ENCODE data around the gene MUC5B. TPM values are rescaled to one million over a fixed set of nuclear protein-coding genes. Genes with fewer than 3 reads are reported as not detected.
"Not testable (repeated sequence)": the region's sequence is repeated elsewhere in the genome, so short reads cannot be mapped to it uniquely, and the experiment has no call there.

MUC5B gene
- total and polyA plus RNA-seq, 8 donors, result 0.06 to 33.4 (median 0.27) TPM

DNA sequence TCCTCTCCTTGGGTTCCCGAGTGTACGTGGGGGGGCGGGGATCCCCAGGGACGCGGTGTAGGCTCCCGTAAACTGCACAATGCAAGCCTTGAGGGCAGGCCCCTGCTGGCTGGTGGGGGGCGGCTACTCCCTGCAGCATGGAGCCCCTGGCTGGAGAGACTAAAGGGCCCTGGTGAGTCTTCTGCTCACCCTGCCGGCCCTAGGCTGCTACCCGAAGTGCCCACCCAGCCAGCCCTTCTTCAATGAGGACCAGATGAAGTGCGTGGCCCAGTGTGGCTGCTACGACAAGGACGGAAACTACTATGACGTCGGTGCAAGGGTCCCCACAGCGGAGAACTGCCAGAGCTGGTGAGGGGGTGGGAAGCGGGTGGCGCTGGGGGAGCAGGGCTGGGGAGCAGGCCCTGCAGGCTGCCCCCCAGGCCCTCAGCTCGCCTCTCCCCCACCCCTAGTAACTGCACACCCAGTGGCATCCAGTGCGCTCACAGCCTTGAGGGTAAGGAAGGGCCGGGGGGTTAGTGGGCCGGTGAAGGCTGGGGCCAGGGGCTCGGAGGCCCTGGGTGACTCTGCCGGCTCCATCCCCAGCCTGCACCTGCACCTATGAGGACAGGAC lies 16.8 kb downstream of the MUC5B start:
- H3K36me3 ChIP-seq, result no peaks in the 10 kb centered on the region
- ATAC-seq (no peak), DNase-seq (no peak)
- H3K4me3 ChIP-seq, result no peak overlapping the region
- no peaks in the 10 kb centered on the region for H3K27me3 ChIP-seq
- intact Hi-C loops (cut with DNase I), result no loop called here
- H3K4me1 ChIP-seq, result no peaks in the 10 kb centered on the region
- H3K9me3 ChIP-seq, result peaks cover 0 to 11% of the 10 kb centered on the region in 2 donors
- H3K27ac ChIP-seq, result no peak overlapping the region
- TF ChIP-seq, protein P1, sequence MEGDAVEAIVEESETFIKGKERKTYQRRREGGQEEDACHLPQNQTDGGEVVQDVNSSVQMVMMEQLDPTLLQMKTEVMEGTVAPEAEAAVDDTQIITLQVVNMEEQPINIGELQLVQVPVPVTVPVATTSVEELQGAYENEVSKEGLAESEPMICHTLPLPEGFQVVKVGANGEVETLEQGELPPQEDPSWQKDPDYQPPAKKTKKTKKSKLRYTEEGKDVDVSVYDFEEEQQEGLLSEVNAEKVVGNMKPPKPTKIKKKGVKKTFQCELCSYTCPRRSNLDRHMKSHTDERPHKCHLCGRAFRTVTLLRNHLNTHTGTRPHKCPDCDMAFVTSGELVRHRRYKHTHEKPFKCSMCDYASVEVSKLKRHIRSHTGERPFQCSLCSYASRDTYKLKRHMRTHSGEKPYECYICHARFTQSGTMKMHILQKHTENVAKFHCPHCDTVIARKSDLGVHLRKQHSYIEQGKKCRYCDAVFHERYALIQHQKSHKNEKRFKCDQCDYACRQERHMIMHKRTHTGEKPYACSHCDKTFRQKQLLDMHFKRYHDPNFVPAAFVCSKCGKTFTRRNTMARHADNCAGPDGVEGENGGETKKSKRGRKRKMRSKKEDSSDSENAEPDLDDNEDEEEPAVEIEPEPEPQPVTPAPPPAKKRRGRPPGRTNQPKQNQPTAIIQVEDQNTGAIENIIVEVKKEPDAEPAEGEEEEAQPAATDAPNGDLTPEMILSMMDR (IDR thresholded peaks at IDR 0.05), result no peak

DNA sequence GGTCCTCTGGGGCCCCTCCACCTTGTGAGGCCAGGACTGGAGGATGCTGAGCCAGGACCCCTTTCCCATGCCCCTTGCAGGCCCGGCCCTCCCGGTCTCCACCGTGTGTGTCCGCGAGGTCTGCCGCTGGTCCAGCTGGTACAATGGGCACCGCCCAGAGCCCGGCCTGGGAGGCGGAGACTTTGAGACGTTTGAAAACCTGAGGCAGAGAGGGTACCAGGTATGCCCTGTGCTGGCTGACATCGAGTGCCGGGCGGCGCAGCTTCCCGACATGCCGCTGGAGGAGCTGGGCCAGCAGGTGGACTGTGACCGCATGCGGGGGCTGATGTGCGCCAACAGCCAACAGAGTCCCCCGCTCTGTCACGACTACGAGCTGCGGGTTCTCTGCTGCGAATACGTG lies 17.9 kb downstream of the MUC5B start:
- no peak for DNase-seq

DNA sequence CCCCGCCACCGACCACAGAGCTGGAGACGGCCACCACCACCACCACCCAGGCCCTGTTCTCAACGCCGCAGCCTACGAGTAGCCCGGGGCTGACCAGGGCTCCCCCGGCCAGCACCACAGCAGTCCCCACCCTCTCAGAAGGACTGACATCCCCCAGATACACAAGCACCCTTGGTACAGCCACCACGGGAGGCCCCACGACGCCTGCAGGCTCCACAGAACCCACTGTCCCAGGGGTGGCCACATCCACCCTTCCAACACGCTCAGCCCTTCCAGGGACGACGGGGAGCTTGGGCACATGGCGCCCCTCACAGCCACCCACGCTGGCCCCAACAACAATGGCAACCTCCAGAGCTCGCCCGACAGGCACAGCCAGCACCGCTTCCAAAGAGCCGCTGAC lies 18.8 kb downstream of the MUC5B start:
- Histone ChIP-seq H3K4me1 (no peaks in the 10 kb centered on the region), H3K36me3 (no peaks in the 10 kb centered on the region), H3K27ac (no peak overlapping the region), H3K4me3 (no peak overlapping the region), H3K27me3 (no peaks in the 10 kb centered on the region), H3K9me3 (peaks cover 0 to 11% of the 10 kb centered on the region in 2 donors)
- TF ChIP-seq, protein P1 (IDR thresholded peaks at IDR 0.05), result no peak
- DNase-seq (no peak), ATAC-seq (no peak)
- intact Hi-C loops (cut with DNase I), result no loop called here

More for the DNA sequence above, 17.9 kb downstream of the MUC5B start:
- intact Hi-C loops (cut with DNase I), result no loop called here
- TF ChIP-seq, protein P1 (IDR thresholded peaks at IDR 0.05), result no peak
- Histone ChIP-seq H3K27me3 (no peaks in the 10 kb centered on the region), H3K4me1 (no peaks in the 10 kb centered on the region), H3K4me3 (no peak overlapping the region), H3K36me3 (no peaks in the 10 kb centered on the region), H3K27ac (no peak overlapping the region), H3K9me3 (peaks cover 0 to 11% of the 10 kb centered on the region in 2 donors)
- no peak for ATAC-seq

DNA sequence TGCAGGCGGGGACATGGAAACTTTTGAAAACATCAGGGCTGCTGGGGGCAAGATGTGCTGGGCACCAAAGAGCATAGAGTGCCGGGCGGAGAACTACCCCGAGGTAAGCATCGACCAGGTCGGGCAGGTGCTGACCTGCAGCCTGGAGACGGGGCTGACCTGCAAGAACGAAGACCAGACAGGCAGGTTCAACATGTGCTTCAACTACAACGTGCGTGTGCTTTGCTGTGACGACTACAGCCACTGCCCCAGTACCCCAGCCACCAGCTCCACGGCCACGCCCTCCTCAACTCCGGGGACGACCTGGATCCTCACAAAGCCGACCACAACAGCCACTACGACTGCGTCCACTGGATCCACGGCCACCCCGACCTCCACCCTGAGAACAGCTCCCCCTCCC lies 19.4 kb downstream of the MUC5B start:
- TF ChIP-seq, protein P1 (IDR thresholded peaks at IDR 0.05), result no peak
- Histone ChIP-seq H3K4me1 (no peaks in the 10 kb centered on the region), H3K4me3 (no peak overlapping the region), H3K27ac (no peak overlapping the region), H3K36me3 (no peaks in the 10 kb centered on the region), H3K27me3 (no peaks in the 10 kb centered on the region), H3K9me3 (peaks cover 0 to 11% of the 10 kb centered on the region in 2 donors)
- ATAC-seq (no peak), DNase-seq (no peak)
- intact Hi-C loops (cut with DNase I), result no loop called here

DNA sequence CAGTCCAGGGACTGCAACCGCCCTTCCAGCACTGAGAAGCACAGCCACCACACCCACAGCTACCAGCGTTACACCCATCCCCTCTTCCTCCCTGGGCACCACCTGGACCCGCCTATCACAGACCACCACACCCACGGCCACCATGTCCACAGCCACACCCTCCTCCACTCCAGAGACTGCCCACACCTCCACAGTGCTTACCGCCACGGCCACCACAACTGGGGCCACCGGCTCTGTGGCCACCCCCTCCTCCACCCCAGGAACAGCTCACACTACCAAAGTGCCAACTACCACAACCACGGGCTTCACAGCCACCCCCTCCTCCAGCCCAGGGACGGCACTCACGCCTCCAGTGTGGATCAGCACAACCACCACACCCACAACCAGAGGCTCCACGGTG lies 19.9 kb downstream of the MUC5B start:
- intact Hi-C loops (cut with DNase I); H3K27me3 ChIP-seq; H3K4me3 ChIP-seq; H3K27ac ChIP-seq; DNase-seq; H3K36me3 ChIP-seq; ATAC-seq; H3K4me1 ChIP-seq: not testable (repeated sequence)
- H3K9me3 ChIP-seq, result peaks cover 0 to 11% of the 10 kb centered on the region in 2 donors

DNA sequence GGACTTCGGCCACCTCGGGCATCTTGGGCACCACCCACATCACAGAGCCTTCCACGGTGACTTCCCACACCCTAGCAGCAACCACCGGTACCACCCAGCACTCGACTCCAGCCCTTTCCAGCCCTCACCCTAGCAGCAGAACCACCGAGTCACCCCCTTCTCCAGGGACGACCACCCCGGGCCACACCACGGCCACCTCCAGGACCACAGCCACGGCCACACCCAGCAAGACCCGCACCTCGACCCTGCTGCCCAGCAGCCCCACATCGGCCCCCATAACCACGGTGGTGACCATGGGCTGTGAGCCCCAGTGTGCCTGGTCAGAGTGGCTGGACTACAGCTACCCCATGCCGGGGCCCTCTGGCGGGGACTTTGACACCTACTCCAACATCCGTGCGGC lies 20.7 kb downstream of the MUC5B start:
- ATAC-seq; H3K4me1 ChIP-seq; H3K27ac ChIP-seq; H3K27me3 ChIP-seq; intact Hi-C loops (cut with DNase I); H3K4me3 ChIP-seq; DNase-seq; H3K36me3 ChIP-seq: not testable (repeated sequence)
- H3K9me3 ChIP-seq, result peaks cover 0 to 11% of the 10 kb centered on the region in 2 donors

DNA sequence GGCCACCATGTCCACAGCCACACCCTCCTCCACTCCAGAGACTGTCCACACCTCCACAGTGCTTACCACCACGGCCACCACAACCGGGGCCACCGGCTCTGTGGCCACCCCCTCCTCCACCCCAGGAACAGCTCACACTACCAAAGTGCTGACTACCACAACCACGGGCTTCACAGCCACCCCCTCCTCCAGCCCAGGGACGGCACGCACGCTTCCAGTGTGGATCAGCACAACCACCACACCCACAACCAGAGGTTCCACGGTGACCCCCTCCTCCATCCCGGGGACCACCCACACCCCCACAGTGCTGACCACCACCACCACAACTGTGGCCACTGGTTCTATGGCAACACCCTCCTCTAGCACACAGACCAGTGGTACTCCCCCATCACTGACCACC lies 21.7 kb downstream of the MUC5B start:
- ATAC-seq; H3K27ac ChIP-seq; H3K27me3 ChIP-seq; DNase-seq; intact Hi-C loops (cut with DNase I); H3K36me3 ChIP-seq; H3K4me3 ChIP-seq; H3K4me1 ChIP-seq: not testable (repeated sequence)
- H3K9me3 ChIP-seq, result peaks cover 0 to 11% of the 10 kb centered on the region in 2 donors

DNA sequence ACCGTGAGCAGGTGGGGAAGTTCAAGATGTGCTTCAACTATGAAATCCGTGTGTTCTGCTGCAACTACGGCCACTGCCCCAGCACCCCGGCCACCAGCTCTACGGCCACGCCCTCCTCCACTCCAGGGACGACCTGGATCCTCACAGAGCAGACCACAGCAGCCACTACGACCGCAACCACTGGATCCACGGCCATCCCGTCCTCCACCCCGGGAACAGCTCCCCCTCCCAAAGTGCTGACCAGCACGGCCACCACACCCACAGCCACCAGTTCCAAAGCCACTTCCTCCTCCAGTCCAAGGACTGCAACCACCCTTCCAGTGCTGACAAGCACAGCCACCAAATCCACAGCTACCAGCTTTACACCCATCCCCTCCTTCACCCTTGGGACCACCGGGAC lies 22.9 kb downstream of the MUC5B start:
- H3K27ac ChIP-seq; H3K4me1 ChIP-seq; H3K27me3 ChIP-seq; H3K4me3 ChIP-seq; DNase-seq; intact Hi-C loops (cut with DNase I); ATAC-seq; H3K36me3 ChIP-seq: not testable (repeated sequence)
- H3K9me3 ChIP-seq, result peaks cover 0 to 11% of the 10 kb centered on the region in 2 donors

DNA sequence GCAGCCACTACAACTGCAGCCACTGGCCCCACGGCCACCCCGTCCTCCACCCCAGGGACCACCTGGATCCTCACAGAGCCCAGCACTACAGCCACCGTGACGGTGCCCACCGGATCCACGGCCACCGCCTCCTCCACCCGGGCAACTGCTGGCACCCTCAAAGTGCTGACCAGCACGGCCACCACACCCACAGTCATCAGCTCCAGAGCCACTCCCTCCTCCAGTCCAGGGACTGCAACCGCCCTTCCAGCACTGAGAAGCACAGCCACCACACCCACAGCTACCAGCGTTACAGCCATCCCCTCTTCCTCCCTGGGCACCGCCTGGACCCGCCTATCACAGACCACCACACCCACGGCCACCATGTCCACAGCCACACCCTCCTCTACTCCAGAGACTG lies 23.4 kb downstream of the MUC5B start:
- ATAC-seq; intact Hi-C loops (cut with DNase I): not testable (repeated sequence)

DNA sequence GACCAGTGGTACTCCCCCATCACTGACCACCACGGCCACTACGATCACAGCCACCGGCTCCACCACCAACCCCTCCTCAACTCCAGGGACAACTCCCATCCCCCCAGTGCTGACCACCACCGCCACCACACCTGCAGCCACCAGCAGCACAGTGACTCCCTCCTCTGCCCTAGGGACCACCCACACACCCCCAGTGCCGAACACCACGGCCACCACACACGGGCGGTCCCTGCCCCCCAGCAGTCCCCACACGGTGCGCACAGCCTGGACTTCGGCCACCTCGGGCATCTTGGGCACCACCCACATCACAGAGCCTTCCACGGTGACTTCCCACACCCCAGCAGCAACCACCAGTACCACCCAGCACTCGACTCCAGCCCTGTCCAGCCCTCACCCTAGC lies 24.2 kb downstream of the MUC5B start:
- H3K4me3 ChIP-seq; intact Hi-C loops (cut with DNase I); ATAC-seq; DNase-seq; H3K27me3 ChIP-seq; H3K9me3 ChIP-seq; H3K4me1 ChIP-seq; H3K36me3 ChIP-seq; H3K27ac ChIP-seq: not testable (repeated sequence)

More for the DNA sequence above, 23.4 kb downstream of the MUC5B start:
- H3K9me3 ChIP-seq, result peaks cover 0 to 10% of the 10 kb centered on the region in 2 donors
- H3K27ac ChIP-seq, H3K4me3 ChIP-seq, H3K36me3 ChIP-seq, DNase-seq, H3K4me1 ChIP-seq, H3K27me3 ChIP-seq: not testable (repeated sequence)
